ENCODE data around the gene NPHP4.

Gene NPHP4

DNA sequence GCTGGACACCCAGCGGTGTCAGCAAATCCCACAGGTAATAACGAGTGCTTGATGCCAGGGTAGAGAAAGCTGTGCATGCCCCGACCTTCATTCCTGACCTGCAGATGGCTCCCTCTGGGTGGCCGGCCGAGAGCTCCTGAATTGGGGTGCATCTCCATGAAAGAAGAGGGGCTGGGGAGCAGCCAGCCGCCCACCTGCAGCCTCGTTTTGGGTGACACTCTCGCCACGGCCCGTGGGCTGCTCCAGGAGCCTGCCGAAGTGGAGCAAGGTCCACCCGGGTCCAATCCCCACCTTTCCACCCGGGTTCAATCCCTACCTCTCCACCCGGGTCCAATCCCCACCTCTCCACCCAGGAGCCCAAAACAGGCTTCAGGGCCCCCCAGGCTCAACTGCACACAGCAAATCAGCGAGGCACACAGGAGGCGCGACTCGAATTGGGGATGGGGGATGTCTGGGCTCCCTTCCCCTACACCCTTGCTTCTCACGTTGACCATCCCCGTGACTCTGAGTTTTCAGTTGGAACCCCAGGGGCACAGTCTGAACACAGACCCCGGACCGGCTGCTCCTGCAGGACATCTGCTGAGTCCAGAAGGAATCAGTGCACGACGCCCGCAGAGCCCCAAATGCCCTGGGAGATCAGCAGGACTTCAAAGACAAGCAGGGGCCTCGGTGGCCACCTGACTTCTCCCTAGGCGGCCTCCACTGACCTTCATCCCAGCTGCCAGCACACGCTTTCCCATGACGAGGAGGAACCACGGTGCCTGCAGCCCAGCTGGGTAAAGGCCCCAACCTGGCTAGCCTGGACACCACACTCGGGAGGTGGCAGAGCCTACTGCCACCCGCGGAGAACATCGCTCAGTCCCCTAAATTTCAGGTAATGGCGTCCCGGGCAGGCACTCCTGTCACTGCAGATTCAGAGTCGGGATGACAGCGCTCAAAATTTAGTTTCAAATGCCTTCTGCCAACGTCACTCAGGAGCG, 159.0 kb downstream of the NPHP4 start:
- H3K36me3 ChIP-seq (ENCODE audit: control insufficient read depth, low read length), result no peaks in the 10 kb centered on the region
- no peaks in the 10 kb centered on the region for H3K4me1 ChIP-seq (ENCODE audit: control insufficient read depth, low read length)
- H3K4me3 ChIP-seq (ENCODE audit: low read length), result no peak overlapping the region
- no peaks in the 10 kb centered on the region for H3K9me2 ChIP-seq (replicated peaks; ENCODE audit: control insufficient read depth, low read length)
- no peak overlapping the region for H3K27ac ChIP-seq (ENCODE audit: low read depth, low read length)
- no peaks in the 10 kb centered on the region for H3F3A ChIP-seq (ENCODE audit: control insufficient read depth, insufficient read depth)
- no peaks in the 10 kb centered on the region for H3K27me3 ChIP-seq (ENCODE audit: control insufficient read depth, low read length)
- H3K79me2 ChIP-seq (ENCODE audit: control insufficient read depth, low read length), result no peaks in the 10 kb centered on the region
- TF ChIP-seq, protein P1, sequence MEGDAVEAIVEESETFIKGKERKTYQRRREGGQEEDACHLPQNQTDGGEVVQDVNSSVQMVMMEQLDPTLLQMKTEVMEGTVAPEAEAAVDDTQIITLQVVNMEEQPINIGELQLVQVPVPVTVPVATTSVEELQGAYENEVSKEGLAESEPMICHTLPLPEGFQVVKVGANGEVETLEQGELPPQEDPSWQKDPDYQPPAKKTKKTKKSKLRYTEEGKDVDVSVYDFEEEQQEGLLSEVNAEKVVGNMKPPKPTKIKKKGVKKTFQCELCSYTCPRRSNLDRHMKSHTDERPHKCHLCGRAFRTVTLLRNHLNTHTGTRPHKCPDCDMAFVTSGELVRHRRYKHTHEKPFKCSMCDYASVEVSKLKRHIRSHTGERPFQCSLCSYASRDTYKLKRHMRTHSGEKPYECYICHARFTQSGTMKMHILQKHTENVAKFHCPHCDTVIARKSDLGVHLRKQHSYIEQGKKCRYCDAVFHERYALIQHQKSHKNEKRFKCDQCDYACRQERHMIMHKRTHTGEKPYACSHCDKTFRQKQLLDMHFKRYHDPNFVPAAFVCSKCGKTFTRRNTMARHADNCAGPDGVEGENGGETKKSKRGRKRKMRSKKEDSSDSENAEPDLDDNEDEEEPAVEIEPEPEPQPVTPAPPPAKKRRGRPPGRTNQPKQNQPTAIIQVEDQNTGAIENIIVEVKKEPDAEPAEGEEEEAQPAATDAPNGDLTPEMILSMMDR (IDR thresholded peaks at IDR 0.05; ENCODE audit: low read depth, low read length, poor library complexity, severe bottlenecking), result no peak
- no peak for TF ChIP-seq EZH2phosphoT487 (IDR thresholded peaks at IDR 0.05; ENCODE audit: borderline replicate concordance, low read length)
- no peaks in the 10 kb centered on the region for H4K20me1 ChIP-seq (ENCODE audit: control insufficient read depth, insufficient read depth, low read depth, low read length)
- no peaks in the 10 kb centered on the region for H3K9me3 ChIP-seq (ENCODE audit: control insufficient read depth, insufficient read depth, low read length)
- H3K4me2 ChIP-seq (ENCODE audit: low read length), result no peak overlapping the region

DNA sequence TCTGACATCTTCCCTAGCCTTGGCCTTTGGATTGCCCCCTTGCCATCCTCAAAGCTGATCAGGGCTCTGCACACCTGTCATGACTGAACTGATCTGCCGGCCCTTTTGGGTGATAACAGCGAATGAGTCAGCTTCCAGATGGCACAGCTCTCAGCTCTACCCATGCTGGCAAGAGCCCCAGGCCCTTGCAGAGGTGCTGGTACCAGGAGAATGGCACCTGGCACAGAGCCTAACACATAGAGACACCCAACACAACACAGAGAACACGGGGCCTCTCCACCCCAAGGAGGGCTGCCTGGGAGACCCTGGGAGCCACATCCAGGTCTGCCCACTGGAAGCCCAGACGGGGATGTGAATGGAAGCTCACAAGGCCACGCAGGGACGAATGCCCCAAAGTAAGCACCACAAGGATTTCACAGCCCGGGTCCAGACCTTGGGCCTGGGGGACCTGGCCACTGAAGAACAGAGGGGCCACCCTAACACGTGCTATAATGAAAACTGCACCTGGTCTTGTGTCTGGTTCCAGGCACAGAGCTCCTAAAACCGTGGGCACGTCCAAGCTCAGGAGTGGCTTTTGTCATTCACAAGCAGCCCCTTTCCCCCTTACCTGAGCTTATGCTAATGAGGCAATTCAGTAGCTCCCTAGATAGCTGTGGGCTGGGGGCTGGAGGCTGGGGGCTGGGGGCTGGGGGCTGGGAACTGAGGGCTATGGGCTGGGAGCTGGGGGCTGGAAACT, 160.5 kb downstream of the NPHP4 start:
- H3F3A ChIP-seq (ENCODE audit: control insufficient read depth, insufficient read depth), result no peaks in the 10 kb centered on the region
- no peaks in the 10 kb centered on the region for H3K9me3 ChIP-seq (ENCODE audit: control insufficient read depth, insufficient read depth, low read length)
- no peak overlapping the region for H3K4me2 ChIP-seq (ENCODE audit: low read length)
- no peak overlapping the region for H3K27ac ChIP-seq (ENCODE audit: low read depth, low read length)
- H3K27me3 ChIP-seq (ENCODE audit: control insufficient read depth, low read length), result no peaks in the 10 kb centered on the region
- no peaks in the 10 kb centered on the region for H4K20me1 ChIP-seq (ENCODE audit: control insufficient read depth, insufficient read depth, low read depth, low read length)
- H3K9me2 ChIP-seq (replicated peaks; ENCODE audit: control insufficient read depth, low read length), result no peaks in the 10 kb centered on the region
- no peaks in the 10 kb centered on the region for H3K4me1 ChIP-seq (ENCODE audit: control insufficient read depth, low read length)
- H3K4me3 ChIP-seq (ENCODE audit: low read length), result no peak overlapping the region
- no peaks in the 10 kb centered on the region for H3K79me2 ChIP-seq (ENCODE audit: control insufficient read depth, low read length)
- no peak for TF ChIP-seq EZH2phosphoT487 (IDR thresholded peaks at IDR 0.05; ENCODE audit: borderline replicate concordance, low read length)
- TF ChIP-seq, protein P1 (IDR thresholded peaks at IDR 0.05; ENCODE audit: low read depth, low read length, poor library complexity, severe bottlenecking), result no peak
- H3K36me3 ChIP-seq (ENCODE audit: control insufficient read depth, low read length), result no peaks in the 10 kb centered on the region

DNA sequence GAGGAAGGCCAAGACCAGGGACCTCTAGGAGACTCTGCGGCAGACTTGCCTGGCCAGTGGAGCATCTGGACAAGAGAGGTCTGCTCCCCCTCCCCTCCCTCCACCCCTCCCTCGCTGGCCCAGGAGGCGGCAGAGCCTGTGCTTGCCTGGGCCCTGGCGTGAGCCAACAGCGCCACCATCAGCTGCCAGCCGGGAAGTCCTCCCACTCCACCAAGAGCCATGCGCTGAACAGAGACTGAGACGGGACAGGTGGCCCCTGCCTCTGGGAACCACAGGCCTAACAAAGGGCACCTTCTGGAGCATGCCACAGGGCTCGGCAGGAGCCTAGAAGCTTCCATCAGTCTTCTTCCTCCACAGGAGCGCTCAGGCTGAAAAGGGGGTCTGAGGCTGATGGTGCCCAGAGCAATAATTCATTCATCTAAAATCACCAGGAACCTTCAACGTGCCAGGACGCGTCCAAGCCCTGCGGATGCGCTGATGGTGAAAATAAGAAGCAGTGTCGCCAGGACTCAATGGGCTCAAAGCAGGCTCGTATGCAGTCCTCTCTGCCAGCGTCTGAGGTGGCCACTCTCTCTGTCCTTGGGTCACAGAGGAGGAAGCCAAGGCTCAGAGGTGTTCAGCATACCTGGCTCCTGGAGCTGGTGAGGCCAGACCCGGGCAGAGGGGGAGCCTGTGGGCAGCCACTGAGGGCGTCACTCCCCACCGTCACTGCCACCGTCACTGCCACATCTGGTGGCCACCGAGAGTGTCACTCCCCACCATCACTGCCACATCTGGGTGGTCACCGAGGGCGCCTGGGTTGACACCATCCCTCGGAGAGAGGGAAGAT, 161.2 kb downstream of the NPHP4 start:
- no peak overlapping the region for H3K27ac ChIP-seq (ENCODE audit: low read depth, low read length)

More for the DNA sequence above, 161.2 kb downstream of the NPHP4 start:
- no peak overlapping the region for H3K4me3 ChIP-seq (ENCODE audit: low read length)
- H3K4me1 ChIP-seq (ENCODE audit: control insufficient read depth, low read length), result no peaks in the 10 kb centered on the region
- H4K20me1 ChIP-seq (ENCODE audit: control insufficient read depth, insufficient read depth, low read depth, low read length), result no peaks in the 10 kb centered on the region
- no peak overlapping the region for H3K4me2 ChIP-seq (ENCODE audit: low read length)
- H3K9me3 ChIP-seq (ENCODE audit: control insufficient read depth, insufficient read depth, low read length), result no peaks in the 10 kb centered on the region
- H3K36me3 ChIP-seq (ENCODE audit: control insufficient read depth, low read length), result no peaks in the 10 kb centered on the region
- no peaks in the 10 kb centered on the region for H3K79me2 ChIP-seq (ENCODE audit: control insufficient read depth, low read length)
- H3K27me3 ChIP-seq (ENCODE audit: control insufficient read depth, low read length), result no peaks in the 10 kb centered on the region
- no peaks in the 10 kb centered on the region for H3K9me2 ChIP-seq (replicated peaks; ENCODE audit: control insufficient read depth, low read length)
- TF ChIP-seq EZH2phosphoT487 (IDR thresholded peaks at IDR 0.05; ENCODE audit: borderline replicate concordance, low read length), result no peak
- TF ChIP-seq, protein P1 (IDR thresholded peaks at IDR 0.05; ENCODE audit: low read depth, low read length, poor library complexity, severe bottlenecking), result peak; percentile 29
- no peaks in the 10 kb centered on the region for H3F3A ChIP-seq (ENCODE audit: control insufficient read depth, insufficient read depth)
